HCT116 (cell line): Measurements from ENCODE around the gene SNED1.

Source experiments
- CTCF ChIP-seq, 3 experiments: fragments of 200-600 bp in 1 of 3; sonication (generic) in 1 of 3; IDR thresholded peaks in 2 of 3; conservative IDR thresholded peaks in 1 of 3; 2 replicates each; pipeline ENCODE4 v1.5.1; 2012 to 2017; ENCODE audit warnings: low read depth in 2 of 3, low read length in 2 of 3, antibody characterized with exemption in 1 of 3, borderline replicate concordance in 1 of 3, control low read depth in 1 of 3, mild to moderate bottlenecking in 1 of 3, mixed read lengths in 1 of 3, mixed run types in 1 of 3, moderate library complexity in 1 of 3; ENCODE audit not compliant: insufficient read depth in 1 of 3
- POLR2A ChIP-seq: IDR thresholded peaks from 2 replicates; pipeline ENCODE4 v1.7.0; 2011; ENCODE audit warnings: borderline replicate concordance; ENCODE audit not compliant: insufficient read depth, insufficient read length; ENCODE audit errors: extremely low read depth
- POLR2AphosphoS5 ChIP-seq: IDR thresholded peaks from 2 replicates; pipeline ENCODE4 v1.6.1; 2011; ENCODE audit warnings: mild to moderate bottlenecking, low read depth, low read length, moderate library complexity
- REST ChIP-seq: IDR thresholded peaks from 2 replicates; pipeline ENCODE4 v1.6.1; 2012; ENCODE audit warnings: low read depth
- TCF7L2 ChIP-seq: IDR thresholded peaks from 2 replicates; pipeline ENCODE4 v1.7.0; 2011; ENCODE audit warnings: borderline replicate concordance, inconsistent platforms; ENCODE audit not compliant: insufficient read depth, insufficient read length; ENCODE audit errors: extremely low read depth

GRCh38 chr2:241122376-241123002 lies 124.1 kb downstream of the SNED1 start:
- TF ChIP-seq CTCF (IDR thresholded peaks at IDR 0.05 in 2 of 3, conservative IDR thresholded peaks at IDR 0.05 in 1 of 3; ENCODE audit: borderline replicate concordance in 1 of 3, insufficient read depth in 1 of 3, low read depth in 2 of 3, low read length in 2 of 3): no peak
- TF ChIP-seq REST: no peak
- TF ChIP-seq TCF7L2: no peak
- TF ChIP-seq POLR2AphosphoS5: no peak
- no peak for TF ChIP-seq POLR2A
